NCI-H146 (cell line): Measurements from ENCODE around the gene RASSF7.

Experiments used
- DNase-seq: peaks from one replicate; lab custom pipeline; 2025; lab: John Stamatoyannopoulos, UW

Gene RASSF7

GRCh38 chr11:551596-551995 is 9.2 kb upstream of the RASSF7 start:
- no peak for DNase-seq

- DNase-seq: no peak
Observed at GRCh38 chr11:553083-553987, 7.4 kb upstream of the RASSF7 start.

- no peak for DNase-seq
Observed at GRCh38 chr11:553988-554340, 6.8 kb upstream of the RASSF7 start.

DNA sequence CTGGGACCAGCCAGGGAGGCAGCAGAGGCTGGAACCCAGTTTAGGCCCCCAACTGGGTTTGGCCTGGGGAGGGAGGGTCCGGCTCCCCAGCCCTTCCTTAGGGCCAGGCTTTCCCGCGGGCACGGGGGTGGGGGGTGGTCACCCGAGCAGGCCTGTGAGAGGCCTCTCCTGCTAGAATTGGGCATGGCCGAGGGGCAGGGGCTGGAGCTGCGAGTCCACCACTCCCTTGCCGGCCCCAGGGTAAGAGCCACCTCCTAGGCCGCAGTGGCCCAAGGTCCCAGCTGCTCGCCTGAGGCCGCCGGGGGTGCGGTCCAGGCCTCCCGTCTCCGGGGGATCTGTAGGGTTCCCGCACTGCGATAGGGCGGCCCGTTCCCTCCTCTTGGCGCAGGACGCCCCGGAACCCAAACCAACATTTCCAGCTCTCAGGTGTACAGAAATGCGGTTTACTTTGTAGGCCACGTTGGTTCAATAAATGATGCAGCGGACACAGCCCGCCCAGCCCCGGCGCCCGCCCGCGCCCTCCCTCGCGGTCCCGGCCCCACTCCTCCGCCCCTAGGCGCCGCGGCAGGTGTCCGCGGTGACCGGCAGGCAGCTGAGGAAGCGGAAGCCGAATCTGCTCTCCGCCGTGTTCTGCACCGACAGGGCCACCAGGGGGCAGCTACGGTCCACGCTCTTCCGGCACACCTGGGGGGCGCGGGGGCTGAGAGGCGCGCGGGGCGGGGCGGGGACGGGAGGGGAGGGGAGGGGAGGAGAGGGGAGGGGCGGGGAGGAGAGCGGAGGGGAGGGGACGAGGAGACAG is 6.1 kb upstream of the RASSF7 start:
- DNase-seq: peak; percentile 87

DNA sequence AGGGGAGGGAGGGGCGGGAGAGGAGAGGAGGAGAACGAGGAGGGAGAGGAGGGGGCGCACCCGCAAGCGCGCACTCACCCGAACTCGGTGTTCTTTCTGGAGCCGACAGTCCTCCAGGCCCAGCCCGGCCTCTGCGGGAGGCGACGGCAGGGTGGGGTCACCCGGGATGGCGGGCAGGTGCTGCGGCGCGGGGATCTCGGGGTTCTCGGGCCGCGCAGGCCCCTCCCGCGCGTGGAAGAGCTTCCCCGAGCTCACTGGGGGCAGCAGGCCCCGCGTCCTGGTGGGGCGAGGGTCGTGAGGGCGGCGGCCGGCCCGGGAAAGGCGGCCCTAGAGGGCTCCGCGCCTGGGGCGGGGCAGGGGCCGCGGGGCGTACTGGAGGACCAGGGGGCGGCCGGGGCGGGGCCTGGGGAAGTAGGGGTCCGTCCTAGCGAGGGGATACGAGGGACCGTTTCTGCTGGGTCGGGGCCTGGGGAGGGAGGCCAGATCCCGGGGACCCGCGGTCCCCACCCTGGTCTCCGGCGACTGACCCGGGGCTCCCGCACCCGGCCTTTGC is 5.5 kb upstream of the RASSF7 start:
- DNase-seq: no peak

- DNase-seq: peak; percentile 20
Observed at GRCh38 chr11:555780-556661, 4.7 kb upstream of the RASSF7 start.

- DNase-seq: no peak
Observed at GRCh38 chr11:556662-557256, 4.0 kb upstream of the RASSF7 start.

- no peak for DNase-seq
Observed at GRCh38 chr11:557328-558132, 3.2 kb upstream of the RASSF7 start.

DNA sequence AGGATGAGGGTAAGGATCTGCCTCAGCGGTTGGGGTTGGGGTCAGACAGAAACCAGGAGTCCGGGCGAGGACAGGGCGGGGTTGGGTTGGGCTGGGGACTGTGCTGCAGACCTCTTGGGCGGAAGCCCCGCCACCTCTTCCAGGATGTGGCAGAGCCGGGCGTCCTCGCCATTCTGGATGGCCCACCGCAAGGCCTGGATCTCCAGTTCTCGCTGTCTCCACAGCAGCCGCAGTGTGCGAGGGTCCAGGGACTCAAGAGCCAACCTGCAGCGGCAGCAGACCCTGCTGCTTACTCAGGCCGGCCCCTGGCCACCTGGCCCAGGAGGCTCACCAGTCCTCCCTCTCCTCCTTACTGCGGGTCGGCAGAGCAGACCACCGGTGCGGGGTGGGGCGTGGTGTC is 2.3 kb upstream of the RASSF7 start:
- DNase-seq: no peak

GRCh38 chr11:559020-559620 is 1.6 kb upstream of the RASSF7 start:
- DNase-seq: no peak

DNA sequence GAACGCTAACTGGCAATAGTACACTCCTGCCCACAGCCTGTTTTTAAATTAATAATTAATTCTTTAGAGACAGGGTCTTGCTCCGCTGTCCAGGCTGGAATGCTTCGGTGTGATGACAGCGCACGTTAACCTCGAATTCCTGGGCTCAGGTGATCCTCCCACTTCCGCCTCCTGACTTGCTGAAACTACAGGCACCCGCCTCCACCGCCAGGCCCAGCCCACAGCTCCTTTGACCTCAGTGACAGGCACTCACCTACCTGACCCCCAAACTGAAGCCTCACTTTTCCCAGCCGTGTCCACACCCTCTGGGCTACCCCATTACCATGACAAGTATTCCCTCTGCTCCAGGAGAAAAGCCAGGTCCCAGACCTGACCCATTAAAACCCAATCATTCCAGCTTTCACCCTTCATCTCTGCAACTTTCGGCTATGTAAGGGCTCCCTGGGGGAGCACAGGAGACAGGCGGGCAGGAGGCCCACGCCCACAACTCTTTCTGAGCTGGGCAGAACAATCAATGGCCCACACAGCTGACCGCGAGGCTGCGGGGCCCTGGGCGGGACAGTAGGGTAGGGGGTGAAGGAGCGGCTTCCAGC is 962 bp upstream of the RASSF7 start:
- DNase-seq: no peak

DNA sequence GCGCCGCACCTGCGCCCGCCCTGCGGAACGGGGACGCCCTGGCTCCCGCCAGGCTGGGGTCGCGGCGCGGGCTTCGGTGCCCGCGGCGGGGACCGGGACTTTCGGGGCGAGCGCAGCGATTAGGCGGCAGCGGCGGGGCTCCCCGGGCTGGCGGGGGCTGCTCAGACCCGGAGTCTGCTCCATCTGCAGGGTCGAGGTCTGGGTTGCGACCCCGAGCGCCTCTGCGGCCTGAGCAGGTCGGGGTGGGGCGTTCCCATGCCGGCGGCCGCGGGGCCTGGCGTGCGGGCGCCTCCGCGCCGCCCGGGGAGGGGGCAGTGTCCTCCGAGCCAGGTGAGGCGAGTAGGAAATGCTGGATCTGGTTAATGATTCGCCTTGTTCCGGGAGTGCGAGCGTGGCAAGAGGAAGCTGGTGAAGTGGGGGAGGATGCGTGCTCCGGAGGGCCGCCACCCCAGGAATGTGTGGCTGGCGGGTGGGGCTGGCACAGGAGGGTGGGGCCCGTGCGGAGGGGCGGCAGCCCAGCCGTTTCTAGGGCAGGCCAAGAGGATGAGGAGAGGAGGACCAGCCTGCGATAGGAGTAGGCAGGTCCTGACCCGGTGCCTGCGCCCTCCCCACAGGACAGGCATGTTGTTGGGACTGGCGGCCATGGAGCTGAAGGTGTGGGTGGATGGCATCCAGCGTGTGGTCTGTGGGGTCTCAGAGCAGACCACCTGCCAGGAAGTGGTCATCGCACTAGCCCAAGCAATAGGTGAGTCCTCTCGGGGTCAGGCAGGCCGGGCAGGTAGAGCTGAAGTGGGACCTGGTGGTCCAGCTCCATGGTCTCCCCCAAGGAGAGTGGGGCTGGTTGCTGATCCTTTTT is 606 bp downstream of the RASSF7 start:
- peak; percentile 47 for DNase-seq

DNA sequence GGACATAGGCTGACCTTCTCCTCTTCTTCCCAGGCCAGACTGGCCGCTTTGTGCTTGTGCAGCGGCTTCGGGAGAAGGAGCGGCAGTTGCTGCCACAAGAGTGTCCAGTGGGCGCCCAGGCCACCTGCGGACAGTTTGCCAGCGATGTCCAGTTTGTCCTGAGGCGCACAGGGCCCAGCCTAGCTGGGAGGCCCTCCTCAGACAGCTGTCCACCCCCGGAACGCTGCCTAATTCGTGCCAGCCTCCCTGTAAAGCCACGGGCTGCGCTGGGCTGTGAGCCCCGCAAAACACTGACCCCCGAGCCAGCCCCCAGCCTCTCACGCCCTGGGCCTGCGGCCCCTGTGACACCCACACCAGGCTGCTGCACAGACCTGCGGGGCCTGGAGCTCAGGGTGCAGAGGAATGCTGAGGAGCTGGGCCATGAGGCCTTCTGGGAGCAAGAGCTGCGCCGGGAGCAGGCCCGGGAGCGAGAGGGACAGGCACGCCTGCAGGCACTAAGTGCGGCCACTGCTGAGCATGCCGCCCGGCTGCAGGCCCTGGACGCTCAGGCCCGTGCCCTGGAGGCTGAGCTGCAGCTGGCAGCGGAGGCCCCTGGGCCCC is 1.4 kb downstream of the RASSF7 start:
- no peak for DNase-seq

DNA sequence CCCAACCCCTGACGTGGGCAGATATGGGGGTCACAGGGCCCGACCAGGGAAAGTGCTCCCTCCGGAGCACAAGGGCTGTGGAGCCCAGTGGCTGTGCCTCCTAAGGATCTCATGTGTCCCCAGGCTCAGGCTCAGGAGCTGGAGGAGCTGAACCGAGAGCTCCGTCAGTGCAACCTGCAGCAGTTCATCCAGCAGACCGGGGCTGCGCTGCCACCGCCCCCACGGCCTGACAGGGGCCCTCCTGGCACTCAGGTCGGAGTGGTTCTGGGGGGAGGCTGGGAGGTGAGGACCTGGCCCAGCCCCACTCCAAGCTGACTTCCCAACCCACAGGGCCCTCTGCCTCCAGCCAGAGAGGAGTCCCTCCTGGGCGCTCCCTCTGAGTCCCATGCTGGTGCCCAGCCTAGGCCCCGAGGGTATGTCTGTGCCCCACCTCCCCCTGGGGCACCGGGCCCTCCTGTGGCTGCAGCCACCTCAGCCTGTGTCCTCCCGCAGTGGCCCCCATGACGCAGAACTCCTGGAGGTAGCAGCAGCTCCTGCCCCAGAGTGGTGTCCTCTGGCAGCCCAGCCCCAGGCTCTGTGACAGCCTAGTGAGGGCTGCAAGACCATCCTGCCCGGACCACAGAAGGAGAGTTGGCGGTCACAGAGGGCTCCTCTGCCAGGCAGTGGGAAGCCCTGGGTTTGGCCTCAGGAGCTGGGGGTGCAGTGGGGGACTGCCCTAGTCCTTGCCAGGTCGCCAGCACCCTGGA is 2.5 kb downstream of the RASSF7 start:
- no peak for DNase-seq

- no peak for DNase-seq
Observed at GRCh38 chr11:563812-564578, 3.2 kb downstream of the RASSF7 start.

- DNase-seq: no peak
Observed at GRCh38 chr11:565921-566509, 5.2 kb downstream of the RASSF7 start.
